Calu3 (cell line): ENCODE measurements around the gene DUOXA1. TPM values are rescaled to one million over a fixed set of nuclear protein-coding genes. Genes with fewer than 3 reads are reported as not detected.

Source experiments
- BruUV-seq: library from RNA; stranded (reverse); fragments of 400-500 nt; replicated peaks from 2 replicates; lab custom pipeline; 2021; lab: Mats Ljungman, UMichigan
- CTCF ChIA-PET: fragments of 300-600 bp; sonication (Branson Sonifier 250); formaldehyde crosslinking; loops from one replicate; lab custom pipeline; 2022; ENCODE audit warnings: antibody characterized with exemption; lab: Charles Lee
- DNase-seq: peaks from one replicate; pipeline ENCODE4 v3.0.0; 2022
- H3K27ac Mint-ChIP-seq: one replicate; pipeline ENCODE4 v1.8.0; 2022; ENCODE audit warnings: mixed read lengths; ENCODE audit not compliant: unreplicated experiment
- H3K27me3 Mint-ChIP-seq: one replicate; pipeline ENCODE4 v1.8.0; 2022; ENCODE audit warnings: mixed read lengths; ENCODE audit not compliant: unreplicated experiment
- H3K36me3 Mint-ChIP-seq: one replicate; pipeline ENCODE4 v1.8.0; 2022; ENCODE audit warnings: mild to moderate bottlenecking, moderate library complexity, mixed read lengths; ENCODE audit not compliant: insufficient read depth, unreplicated experiment
- H3K4me1 Mint-ChIP-seq: one replicate; pipeline ENCODE4 v1.8.0; 2022; ENCODE audit warnings: mild to moderate bottlenecking, low read depth, mixed read lengths; ENCODE audit not compliant: unreplicated experiment
- H3K4me3 Mint-ChIP-seq: one replicate; pipeline ENCODE4 v1.8.0; 2022; ENCODE audit warnings: mild to moderate bottlenecking, low read depth, moderate library complexity, mixed read lengths; ENCODE audit not compliant: unreplicated experiment
- H3K9me3 Mint-ChIP-seq: one replicate; pipeline ENCODE4 v1.8.0; 2022; ENCODE audit warnings: low read depth, mixed read lengths; ENCODE audit not compliant: unreplicated experiment
- intact Hi-C: fragments of 100-400 bp; cut with micrococcal nuclease; formaldehyde crosslinking; loops from one replicate; pipeline ENCODE4 v1.10.0; 2022; ENCODE audit not compliant: unreplicated experiment
- total RNA-seq: library from RNA; stranded (reverse); gene quantifications from 2 replicates; pipeline ENCODE4 v1.2.3, GENCODE V29; 2022
- TF ChIP-seq, protein P1 (sequence below): fragments of 200-600 bp; IDR thresholded peaks from one replicate; pipeline ENCODE4 v1.8.0; 2022; ENCODE audit warnings: antibody characterized with exemption; ENCODE audit not compliant: unreplicated experiment

The DUOXA1 gene
- total RNA-seq, 1 experiment from 2014 or later = not detected

GRCh38 chr15:45167631-45168205, 38.0 kb upstream of the DUOXA1 start:
- Mint-ChIP-seq H3K27ac (no peak overlapping the region), H3K4me1 (peaks cover 7% of the 10 kb centered on the region), H3K27me3 (no peaks in the 10 kb centered on the region), H3K36me3 (peaks cover 5% of the 10 kb centered on the region), H3K4me3 (peak overlapping the region; percentile 36), H3K9me3 (no peaks in the 10 kb centered on the region)
- DNase-seq = no peak
- intact Hi-C loops = no loop called here
- no TSS peak for BruUV-seq
- CTCF ChIA-PET = interaction anchor here (0.7 kb wide), 1 partner anchor 99 kb away, joined by 3 read pairs; no protein-coding TSS in a partner anchor
- TF ChIP-seq, protein P1, sequence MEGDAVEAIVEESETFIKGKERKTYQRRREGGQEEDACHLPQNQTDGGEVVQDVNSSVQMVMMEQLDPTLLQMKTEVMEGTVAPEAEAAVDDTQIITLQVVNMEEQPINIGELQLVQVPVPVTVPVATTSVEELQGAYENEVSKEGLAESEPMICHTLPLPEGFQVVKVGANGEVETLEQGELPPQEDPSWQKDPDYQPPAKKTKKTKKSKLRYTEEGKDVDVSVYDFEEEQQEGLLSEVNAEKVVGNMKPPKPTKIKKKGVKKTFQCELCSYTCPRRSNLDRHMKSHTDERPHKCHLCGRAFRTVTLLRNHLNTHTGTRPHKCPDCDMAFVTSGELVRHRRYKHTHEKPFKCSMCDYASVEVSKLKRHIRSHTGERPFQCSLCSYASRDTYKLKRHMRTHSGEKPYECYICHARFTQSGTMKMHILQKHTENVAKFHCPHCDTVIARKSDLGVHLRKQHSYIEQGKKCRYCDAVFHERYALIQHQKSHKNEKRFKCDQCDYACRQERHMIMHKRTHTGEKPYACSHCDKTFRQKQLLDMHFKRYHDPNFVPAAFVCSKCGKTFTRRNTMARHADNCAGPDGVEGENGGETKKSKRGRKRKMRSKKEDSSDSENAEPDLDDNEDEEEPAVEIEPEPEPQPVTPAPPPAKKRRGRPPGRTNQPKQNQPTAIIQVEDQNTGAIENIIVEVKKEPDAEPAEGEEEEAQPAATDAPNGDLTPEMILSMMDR = no peak

DNA sequence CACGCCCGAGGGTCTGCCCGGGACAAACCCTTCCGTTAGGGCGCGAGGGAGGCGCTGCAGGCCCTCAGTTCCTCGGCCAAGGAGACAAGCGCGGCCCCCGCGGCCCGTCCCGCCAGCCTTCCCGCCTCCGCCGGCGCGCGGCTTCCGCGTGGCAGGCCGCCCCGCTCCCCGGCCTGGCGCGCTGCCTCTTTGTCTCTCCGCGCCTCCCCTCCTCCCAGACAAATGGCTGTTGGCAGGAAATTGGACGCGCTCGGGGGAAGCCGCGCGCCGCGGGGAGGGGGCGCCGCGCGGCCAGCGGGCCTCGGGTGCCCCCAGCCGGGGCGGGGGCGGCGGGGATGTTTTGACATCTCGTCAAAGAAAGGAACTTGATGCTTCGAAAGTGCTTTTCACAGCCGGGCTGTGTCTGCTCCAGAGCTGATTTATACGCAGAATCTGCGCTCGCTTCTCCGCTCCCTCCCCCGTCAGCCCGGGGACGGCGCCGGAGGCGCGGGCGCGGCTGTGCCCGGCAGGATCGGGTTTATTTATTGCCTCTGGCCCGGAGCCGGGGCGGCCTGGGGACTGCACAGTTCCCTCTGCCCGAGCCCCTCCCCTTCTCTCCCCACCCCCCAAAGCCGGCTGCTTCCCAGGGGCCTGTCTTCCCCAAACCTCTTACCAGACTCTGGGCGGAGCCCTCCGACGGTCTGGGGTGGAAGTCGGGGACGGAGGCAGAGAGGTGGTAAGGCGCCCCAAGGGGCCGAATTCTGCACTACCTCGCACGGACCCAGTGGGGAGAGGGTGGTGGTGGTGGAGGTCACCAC, 37.4 kb upstream of the DUOXA1 start:
- no TSS peak for BruUV-seq
- peak overlapping the region; percentile 36 for H3K4me3 Mint-ChIP-seq
- intact Hi-C loops = no loop called here
- peaks cover 5% of the 10 kb centered on the region for H3K36me3 Mint-ChIP-seq
- H3K4me1 Mint-ChIP-seq = peaks cover 13% of the 10 kb centered on the region
- H3K27me3 Mint-ChIP-seq = no peaks in the 10 kb centered on the region
- DNase-seq = peak; percentile 87
- no peak overlapping the region for H3K27ac Mint-ChIP-seq
- H3K9me3 Mint-ChIP-seq = no peaks in the 10 kb centered on the region
- CTCF ChIA-PET = interaction anchor here (0.7 kb wide), 1 partner anchor 100 kb away, joined by 3 read pairs; no protein-coding TSS in a partner anchor
- TF ChIP-seq, protein P1 = peak; percentile 18

DNA sequence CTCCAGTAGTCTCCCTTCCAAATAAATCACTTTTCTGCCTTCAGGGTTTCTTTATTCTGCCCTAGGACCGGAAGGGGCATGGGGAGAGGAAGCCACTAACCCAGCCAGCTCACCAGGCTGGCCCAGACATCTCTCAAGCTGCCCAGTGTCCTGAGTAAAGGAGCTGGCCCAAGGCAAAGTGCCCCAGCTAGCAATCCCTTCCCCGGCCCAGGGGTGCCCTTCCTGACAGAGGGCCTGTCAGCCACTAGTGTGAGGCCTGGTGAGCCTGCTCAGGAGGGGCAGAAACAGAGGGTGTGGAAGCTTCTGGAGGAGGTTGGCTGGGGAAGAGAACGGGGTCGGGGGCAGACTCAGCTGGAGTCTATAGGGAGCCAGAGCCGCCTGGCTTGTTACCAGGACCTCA, 35.9 kb upstream of the DUOXA1 start:
- Mint-ChIP-seq H3K9me3 (no peaks in the 10 kb centered on the region), H3K4me3 (no peak overlapping the region), H3K4me1 (peaks cover 13% of the 10 kb centered on the region), H3K27me3 (no peaks in the 10 kb centered on the region), H3K36me3 (peaks cover 5% of the 10 kb centered on the region), H3K27ac (no peak overlapping the region)
- intact Hi-C loops = no loop called here
- DNase-seq = no peak
- CTCF ChIA-PET = interaction anchor here (0.6 to 1.1 kb wide), 2 partner anchors 35 to 182 kb away, joined by 3 read pairs; no protein-coding TSS in a partner anchor
- TF ChIP-seq, protein P1 = no peak
- BruUV-seq = no TSS peak

DNA sequence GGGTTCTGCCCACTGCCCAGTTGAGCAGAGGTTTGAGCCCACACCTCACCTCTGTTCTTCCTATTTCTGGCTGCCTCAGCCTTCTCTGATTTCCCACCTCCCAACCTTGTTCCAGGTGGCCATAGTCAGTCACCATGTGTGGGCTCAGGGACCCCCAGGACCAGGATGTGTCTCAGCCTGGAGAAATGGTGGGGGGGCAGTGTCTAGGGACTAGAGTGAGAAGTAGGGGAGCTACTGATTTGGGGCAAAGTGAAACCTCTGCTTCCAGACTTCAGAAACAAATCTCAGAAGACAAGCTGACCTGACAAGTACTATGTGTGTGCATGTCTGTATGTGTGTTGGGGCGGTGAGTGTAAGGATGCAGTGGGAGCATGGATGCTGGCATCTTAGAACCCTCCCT, 35.2 kb upstream of the DUOXA1 start:
- BruUV-seq = no TSS peak
- Mint-ChIP-seq H3K27ac (no peak overlapping the region), H3K9me3 (no peaks in the 10 kb centered on the region), H3K36me3 (peaks cover 5% of the 10 kb centered on the region), H3K27me3 (no peaks in the 10 kb centered on the region), H3K4me1 (peaks cover 13% of the 10 kb centered on the region), H3K4me3 (no peak overlapping the region)
- no peak for DNase-seq
- intact Hi-C loops = loop anchor here (5.0 kb wide), 1 partner anchor 232 kb away; no protein-coding TSS in a partner anchor
- CTCF ChIA-PET = no interaction called here
- TF ChIP-seq, protein P1 = no peak
